ENCODE measurements around the gene ARGLU1.

The ARGLU1 gene

DNA sequence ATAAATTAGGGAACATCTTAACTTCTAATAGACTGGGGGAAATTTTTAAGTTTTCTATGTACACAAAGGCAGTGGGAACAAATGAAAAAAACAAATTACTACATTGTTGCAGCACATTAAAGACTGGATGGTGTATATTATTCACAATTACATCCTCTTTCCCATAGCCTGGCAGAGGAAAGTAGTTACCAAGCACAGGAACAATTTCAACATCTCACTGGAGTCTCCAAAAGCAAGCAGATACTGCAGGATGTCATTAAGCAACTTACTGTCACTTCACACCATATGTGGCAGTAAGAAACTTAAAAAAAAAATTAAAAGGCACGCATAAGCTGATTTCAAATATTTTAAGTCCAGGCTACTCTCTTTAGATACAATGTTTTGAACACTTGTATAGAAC is 26.1 kb downstream of the ARGLU1 start:
- no peak for DNase-seq (ENCODE audit: low spot score)

DNA sequence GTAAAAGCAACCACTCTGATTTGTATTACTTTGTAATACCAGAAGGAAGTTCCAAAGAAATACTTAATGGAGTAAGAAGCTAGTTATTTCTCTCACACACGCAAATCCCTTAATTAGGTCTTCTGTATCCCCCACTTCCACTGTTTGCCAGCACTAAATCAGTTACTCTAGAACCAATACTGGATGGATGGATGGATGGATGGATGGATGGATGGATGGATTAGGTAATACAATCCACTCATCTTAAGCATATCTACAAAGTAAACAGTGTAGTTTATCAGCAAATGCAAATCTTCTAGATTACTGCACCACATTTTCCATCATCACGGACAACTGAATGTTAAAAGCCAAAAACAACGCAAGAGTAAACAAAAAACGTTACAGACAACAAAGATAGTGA is 27.3 kb downstream of the ARGLU1 start:
- no peak for DNase-seq (ENCODE audit: low spot score)

DNA sequence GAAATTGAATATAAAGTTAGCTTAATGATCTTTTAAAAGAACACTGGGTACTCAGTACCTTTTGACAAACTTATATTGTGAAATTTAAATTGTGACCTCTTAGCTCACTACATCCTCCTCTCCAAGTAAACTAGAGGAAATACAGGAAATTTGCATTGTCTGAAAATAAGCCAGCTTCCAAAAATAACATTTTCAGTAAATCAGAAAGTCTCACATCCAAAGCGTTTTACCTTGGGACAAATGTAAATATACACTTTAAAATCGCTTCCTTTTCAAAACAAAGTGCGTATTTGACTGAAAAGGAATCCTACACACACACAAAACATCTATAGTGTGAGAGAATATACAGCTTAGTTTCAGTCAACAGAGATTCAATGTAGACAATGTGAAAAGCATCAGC is 30.4 kb downstream of the ARGLU1 start:
- DNase-seq (ENCODE audit: low spot score) = no peak

DNA sequence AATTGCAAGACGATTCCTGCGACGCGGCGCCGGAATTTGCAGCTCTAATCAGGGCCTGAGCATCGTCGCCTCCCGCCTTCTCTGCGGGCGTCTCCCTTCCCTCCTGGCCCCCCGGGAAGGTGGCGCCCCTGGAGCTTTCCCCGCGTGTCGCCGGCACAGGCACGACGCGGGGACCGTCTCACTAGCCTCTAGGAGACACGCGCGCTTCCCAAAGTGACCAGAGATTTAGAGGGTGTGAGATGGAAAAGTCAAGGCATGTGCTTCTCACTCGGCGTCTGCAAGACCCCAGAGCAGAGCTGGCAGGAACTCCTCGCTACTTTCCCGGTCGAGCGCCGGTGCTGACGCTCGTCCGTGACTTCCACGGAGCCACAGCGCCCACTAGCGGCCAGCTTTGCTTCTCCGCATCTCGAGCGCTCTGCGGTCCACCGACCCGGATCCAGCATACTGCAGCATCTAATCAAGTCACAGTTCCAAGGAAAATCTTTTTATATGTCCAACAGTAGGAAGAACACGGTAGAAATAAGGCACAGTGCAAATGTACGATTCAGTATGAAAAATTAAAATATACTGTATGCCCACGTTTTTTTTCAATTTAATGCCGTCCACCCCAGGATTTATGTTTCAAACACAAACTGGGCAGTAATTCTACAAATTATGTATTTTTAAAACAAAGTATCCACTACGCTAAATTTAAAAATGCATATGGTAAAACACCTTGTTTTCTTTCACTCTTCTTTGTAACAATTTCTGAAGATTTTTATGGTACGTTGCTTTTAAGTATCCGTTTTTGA is 31.5 kb downstream of the ARGLU1 start:
- DNase-seq (ENCODE audit: low spot score) = peak; percentile 87

DNA sequence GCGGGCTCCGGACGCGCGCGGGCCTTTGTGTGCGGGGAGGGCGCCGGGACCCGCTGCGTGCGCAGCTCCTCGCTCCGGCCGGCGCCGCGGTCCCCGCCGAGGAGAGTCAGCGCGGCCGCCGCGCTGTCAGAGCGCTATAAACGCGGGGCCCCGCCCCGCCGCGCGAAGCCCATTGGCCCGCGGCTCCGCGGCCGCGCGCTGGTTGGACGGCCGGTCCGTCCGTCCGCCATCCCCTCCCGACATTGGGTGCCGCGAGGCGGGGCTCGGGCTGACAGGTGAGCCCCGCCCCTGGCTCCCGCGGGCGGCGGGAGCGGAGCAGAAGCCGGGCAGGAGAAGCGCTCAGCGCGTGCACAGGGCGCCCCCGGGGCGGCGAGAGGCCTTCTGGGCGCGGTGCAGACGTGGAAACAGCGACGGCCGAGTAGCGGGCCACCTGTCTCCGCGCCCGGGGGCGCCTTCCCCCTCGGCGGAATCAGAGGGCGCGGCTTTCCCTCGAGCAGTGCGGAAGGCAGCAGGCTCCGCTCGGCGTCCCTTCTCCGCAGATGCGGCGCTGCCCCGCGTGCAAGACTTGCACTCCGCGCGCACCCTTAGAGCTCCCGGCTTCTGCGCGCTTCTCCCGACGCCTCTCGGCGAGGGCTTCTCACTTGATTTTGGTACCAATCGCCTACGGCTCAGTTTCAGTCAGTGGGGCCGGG is 32.2 kb downstream of the ARGLU1 start, which contains the start of gene EFNB2:
Gene EFNB2, minus strand, starts transcription at position 111 of the 692 bp plus-strand sequence. CDS start 698 bp downstream, outside the sequence.
- DNase-seq (ENCODE audit: low spot score) = peak; percentile 91

GRCh38 chr13:106534639-106535551 is 33.0 kb downstream of the ARGLU1 start:
- DNase-seq (ENCODE audit: low spot score) = peak; percentile 24

- DNase-seq (ENCODE audit: low spot score) = peak; percentile 68
Measured at GRCh38 chr13:106533943-106534638, 33.8 kb downstream of the ARGLU1 start.

GRCh38 chr13:106533101-106533942 is 34.6 kb downstream of the ARGLU1 start:
- DNase-seq (ENCODE audit: low spot score) = peak; percentile 80

DNA sequence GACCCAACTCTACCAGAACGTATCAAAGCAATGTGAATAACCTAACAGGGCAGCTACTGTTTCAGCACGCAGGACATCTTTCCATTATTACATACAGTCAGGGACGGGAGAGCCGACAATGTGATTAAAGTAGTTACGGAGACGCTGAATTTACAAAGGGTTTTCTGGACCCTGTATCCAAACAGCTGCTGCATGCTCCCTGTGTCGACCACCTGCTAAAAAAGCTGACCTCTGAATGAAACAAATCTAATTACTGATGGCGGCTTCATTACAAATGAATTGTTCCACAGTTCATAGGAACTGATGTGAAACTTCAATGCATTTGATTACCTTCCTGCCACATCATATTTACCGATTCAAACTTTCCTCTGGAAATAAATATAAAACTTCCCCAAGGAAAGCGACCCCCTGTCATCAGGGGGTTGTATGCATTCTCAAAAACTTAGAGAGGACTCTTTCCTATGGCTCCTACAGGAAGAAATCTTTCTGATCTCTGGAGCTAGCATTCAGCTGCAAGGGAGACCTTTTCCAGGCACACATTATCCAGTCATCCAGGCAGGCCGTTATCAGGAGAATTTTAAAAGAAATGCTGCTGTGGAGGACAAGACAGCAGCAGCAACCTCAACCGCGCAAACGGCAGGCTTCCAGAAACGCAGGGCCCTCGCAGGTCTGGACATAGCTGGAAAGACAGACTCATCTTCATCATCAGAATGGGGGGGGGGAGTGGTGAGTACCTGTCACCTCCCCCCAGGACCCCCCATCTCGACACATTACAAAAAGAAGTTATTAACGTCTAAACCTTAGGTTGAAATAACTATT is 35.6 kb downstream of the ARGLU1 start:
- DNase-seq (ENCODE audit: low spot score) = peak; percentile 74

DNA sequence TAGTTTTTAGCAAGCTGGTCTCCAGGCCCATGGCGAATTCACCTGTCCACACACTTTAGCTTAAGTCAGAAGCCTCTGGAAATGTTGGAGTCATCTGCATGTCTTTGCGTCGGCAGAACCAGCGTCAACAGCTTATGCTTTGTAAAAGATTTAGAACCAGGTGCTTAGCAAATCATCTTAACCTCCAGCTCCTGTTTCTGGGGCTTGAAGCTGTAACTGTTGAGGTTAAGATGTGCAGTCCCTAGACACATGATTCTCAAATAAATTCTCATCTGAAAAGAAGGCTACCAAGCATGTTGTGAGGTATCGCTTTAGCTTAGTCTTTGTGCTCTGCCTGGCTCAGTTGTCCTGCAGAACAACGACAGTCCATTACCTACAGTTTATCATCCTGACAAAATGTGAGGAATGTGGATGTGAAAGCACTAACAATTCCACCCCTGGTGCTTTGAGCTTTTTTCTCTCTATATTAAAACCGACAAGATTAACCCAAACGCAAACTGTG is 36.9 kb downstream of the ARGLU1 start:
- DNase-seq (ENCODE audit: low spot score) = peak; percentile 37

DNA sequence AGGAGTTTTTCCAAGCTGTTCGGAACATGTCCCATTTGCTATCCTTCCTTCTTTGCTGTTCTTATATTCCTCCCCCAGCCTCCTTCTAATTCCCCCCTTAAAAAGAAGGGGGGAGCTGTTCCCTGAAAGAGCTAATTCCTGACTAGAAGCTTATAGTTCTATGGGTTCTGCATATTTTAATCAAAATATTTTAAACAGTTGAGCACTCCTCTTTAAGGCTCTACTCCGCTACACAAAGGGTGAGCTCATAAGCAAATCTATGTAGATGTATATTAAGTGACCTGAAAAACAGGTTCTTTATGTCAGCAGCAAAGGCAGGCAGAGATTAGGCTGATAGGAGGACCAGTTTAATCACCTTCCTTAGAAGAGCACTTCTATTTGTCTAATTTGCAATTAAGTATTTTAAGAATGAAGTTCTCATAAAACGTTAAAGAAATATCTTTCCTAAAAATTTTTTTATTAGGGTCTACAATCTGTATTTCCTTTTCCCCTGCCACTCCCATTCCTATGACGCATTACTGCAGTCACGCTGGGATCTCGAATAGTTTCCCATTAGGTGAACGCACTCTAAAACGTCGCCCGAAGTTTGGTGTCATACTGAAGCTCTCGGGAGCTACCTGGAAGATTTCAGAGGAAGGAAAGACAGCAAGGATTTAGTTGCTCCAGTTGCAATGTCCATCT is 37.6 kb downstream of the ARGLU1 start:
- DNase-seq (ENCODE audit: low spot score) = peak; percentile 65

DNA sequence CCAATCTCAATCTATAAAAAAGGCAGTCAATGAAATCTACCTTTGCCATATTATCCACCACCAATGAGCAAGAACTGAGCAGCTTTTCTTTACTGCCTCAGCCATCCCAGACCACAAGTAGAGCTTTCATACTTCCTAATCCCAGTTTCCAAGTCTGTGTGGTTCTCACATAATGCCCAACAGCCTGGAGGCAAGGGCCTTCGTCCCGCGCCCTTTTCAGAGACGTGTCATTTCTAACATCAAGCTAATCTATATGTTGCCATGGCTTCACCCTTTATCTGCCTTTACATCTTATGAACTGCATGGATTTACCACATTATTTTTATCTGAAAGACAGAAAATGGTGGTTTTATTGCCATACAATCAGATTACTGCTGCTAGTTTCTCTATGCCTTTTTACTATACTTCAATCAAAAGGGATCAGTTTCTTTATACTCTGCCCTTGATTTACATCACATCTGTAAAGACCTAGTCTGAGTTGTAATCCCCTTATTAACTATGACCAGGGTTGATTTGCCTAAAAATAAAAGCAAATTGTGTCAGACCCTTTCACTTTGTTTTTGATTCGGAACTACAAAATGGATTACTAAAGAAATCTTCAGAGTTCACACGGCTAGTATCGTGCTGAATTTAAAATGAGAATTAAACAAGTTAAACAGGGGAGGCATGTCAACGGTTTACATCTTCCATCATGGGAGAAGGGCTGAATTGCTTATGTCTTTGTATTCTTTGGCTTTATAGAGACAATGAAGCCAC is 38.3 kb downstream of the ARGLU1 start:
- DNase-seq (ENCODE audit: low spot score) = no peak

DNA sequence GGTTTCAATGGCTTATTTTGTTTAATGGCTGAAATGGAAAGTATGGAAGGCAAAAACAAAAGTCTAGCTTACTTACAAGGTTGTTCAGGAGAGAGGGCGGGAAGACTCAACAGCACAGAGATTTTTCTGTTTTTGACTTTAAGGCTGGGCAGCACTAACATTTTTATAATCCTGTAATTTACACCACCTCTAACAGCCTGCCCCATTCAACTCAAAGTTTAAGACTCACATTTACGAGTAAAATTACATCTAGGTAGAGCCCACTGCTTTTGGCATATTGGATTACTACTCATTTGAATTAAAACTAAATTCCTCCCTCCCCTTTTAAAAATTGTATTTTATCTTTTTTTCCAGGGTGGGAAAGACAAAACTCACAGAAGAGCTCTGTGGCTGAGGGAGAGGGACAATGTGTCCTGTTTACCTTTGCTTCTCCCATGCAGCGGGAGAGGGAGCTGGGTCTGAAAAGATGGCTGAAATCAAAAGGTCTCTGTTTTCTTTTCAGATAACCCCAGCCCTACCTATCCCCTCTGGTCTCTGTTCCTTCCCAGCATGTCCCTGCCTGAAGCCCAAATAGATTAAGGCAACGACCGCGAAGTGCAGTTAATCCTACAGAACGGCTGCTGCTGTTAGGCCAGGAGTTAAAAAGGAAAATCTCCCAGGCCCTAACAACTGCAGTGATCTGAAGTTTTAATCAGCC is 39.1 kb downstream of the ARGLU1 start:
- no peak for DNase-seq (ENCODE audit: low spot score)

GRCh38 chr13:106527826-106528225 is 40.1 kb downstream of the ARGLU1 start:
- no peak for DNase-seq (ENCODE audit: low spot score)

- DNase-seq (ENCODE audit: low spot score) = no peak
Measured at GRCh38 chr13:106527445-106527801, 40.5 kb downstream of the ARGLU1 start.

DNA sequence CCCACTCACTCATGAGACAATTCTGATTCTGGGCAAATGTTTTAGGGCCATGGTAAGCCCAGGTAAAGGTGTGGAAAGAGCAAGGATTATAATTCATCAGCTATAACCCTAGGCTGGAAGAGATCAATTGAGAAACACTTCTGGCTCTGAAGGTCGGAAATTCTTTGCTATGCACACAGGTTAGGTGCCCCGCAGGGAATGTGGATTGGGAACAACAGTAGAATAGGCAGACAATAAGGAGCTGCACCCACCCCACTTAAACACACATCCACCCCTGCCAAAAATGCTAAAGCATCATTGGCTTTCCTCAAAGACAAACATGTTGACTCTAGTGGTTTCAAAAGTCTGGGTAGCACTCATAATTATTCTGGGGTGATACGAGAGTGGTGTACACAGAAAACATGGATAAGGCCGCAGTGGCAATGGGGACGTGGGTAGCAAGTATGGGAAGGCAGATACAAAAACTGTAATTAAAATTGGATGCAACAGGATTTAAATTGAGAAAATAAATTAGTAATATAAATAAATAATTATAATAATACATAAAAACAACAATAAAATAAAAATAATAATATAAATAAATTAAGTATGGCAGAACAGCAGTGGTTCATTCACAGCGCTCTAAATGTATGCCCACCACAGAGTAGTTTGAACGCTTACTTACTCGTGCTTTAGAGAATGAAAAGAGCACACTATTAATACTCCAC is 41.0 kb downstream of the ARGLU1 start:
- no peak for DNase-seq (ENCODE audit: low spot score)

GRCh38 chr13:106525865-106526264 is 42.1 kb downstream of the ARGLU1 start:
- DNase-seq (ENCODE audit: low spot score) = no peak

Data from RKO (cell line).